HG03066 (cell line): ENCODE data around the gene MYO10.
"Not testable (repeated sequence)": the region's sequence is repeated elsewhere in the genome, so short reads cannot be mapped to it uniquely, and the experiment has no call there.

ENCODE experiments used
- ATAC-seq: cut with Tn5 transposase; IDR thresholded peaks from one replicate; pipeline ENCODE4 v1.9.1; 2021; ENCODE audit warnings: low read depth; ENCODE audit not compliant: unreplicated experiment

Gene MYO10

GRCh38 chr5:16757146-16757545 is 178.9 kb downstream of the MYO10 start:
- ATAC-seq: no peak

GRCh38 chr5:16756692-16757091 is 179.4 kb downstream of the MYO10 start:
- no peak for ATAC-seq

GRCh38 chr5:16755641-16756040 is 180.4 kb downstream of the MYO10 start:
- no peak for ATAC-seq

- no peak for ATAC-seq
Observed at GRCh38 chr5:16754601-16755000, 181.5 kb downstream of the MYO10 start.

- no peak for ATAC-seq
Observed at GRCh38 chr5:16754086-16754485, 182.0 kb downstream of the MYO10 start.

GRCh38 chr5:16750445-16750844 is 185.6 kb downstream of the MYO10 start:
- ATAC-seq: no peak

GRCh38 chr5:16749626-16750025 is 186.5 kb downstream of the MYO10 start:
- ATAC-seq: no peak

- no peak for ATAC-seq
Observed at GRCh38 chr5:16744164-16744880, 191.8 kb downstream of the MYO10 start.

GRCh38 chr5:16742938-16743337 is 193.2 kb downstream of the MYO10 start:
- no peak for ATAC-seq

GRCh38 chr5:16740811-16741392 is 195.2 kb downstream of the MYO10 start:
- no peak for ATAC-seq

- no peak for ATAC-seq
Observed at GRCh38 chr5:16740066-16740810, 195.8 kb downstream of the MYO10 start.

GRCh38 chr5:16738393-16738792 is 197.7 kb downstream of the MYO10 start:
- not testable (repeated sequence) for ATAC-seq

- no peak for ATAC-seq
Observed at GRCh38 chr5:16737620-16738364, 198.3 kb downstream of the MYO10 start.

- ATAC-seq: no peak
Observed at GRCh38 chr5:16737209-16737608, 198.9 kb downstream of the MYO10 start.

- ATAC-seq: no peak
Observed at GRCh38 chr5:16736158-16736995, 199.7 kb downstream of the MYO10 start.

GRCh38 chr5:16735101-16736060 is 200.7 kb downstream of the MYO10 start:
- no peak for ATAC-seq

- ATAC-seq: no peak
Observed at GRCh38 chr5:16733331-16734006, 202.6 kb downstream of the MYO10 start.

- ATAC-seq: no peak
Observed at GRCh38 chr5:16732356-16732755, 203.7 kb downstream of the MYO10 start.
